K562 (cell line): ENCODE data around the gene PAQR7. TPM values are rescaled to one million over a fixed set of nuclear protein-coding genes. Genes with fewer than 3 reads are reported as not detected.
A peak's percentile ranks its signal among the peaks of the same experiment; 100 is the strongest.

Source experiments
- ATAC-seq: fragments of 200-7000 bp; cut with Tn5 transposase; 3 replicates; pipeline ENCODE4 v1.9.1; 2020; ENCODE audit warnings: moderate library complexity
- BruUV-seq: library from RNA; stranded (reverse); fragments of 400-500 nt; replicated peaks from 2 replicates; lab custom pipeline; 2021; lab: Mats Ljungman, UMichigan
- CTCF ChIA-PET: fragments of 300-600 bp; formaldehyde crosslinking; extraction: SDS; loops from one replicate; lab custom pipeline; 2021; ENCODE audit warnings: low intra/inter-chr PET ratio; lab: Yijun Ruan, JAX
- POLR2A ChIA-PET: fragments of 300-600, 350-650 bp; sonication (Branson Sonifier 250); formaldehyde crosslinking; extraction: SDS; loops from one replicate; lab custom pipeline; 2021; ENCODE audit warnings: antibody characterized with exemption, inconsistent platforms; lab: Yijun Ruan, JAX
- DNase-seq, 4 experiments: peaks; one replicate each; pipeline versions ENCODE4 v3.0.0 to v3.0.0-alpha.2; 2011 to 2018; ENCODE audit warnings: low spot score in 3 of 4, mixed read lengths in 3 of 4; ENCODE audit errors: extremely low read depth in 1 of 4
- FAIRE-seq: peaks from 2 replicates; lab custom pipeline; 2011; peaks lifted over from hg19 to GRCh38; lab: Jason Lieb, UNC
- H2AFZ ChIP-seq: 2 replicates; pipeline ENCODE4 v1.6.0; 2011; ENCODE audit warnings: low read depth, low read length, control low read depth, inconsistent platforms
- H3K27ac ChIP-seq: fragments of 200-600 bp; 3 replicates; pipeline ENCODE4 v1.8.0; 2011; ENCODE audit warnings: low read depth, mild to moderate bottlenecking, control low read depth, inconsistent platforms, low read length, moderate library complexity, mixed read lengths; ENCODE audit errors: extremely low read depth
- H3K27me3 ChIP-seq, 2 experiments: fragments of 300-600 bp in 1 of 2; 2 replicates in 1 of 2; 3 replicates in 1 of 2; pipeline versions ENCODE4 v1.6.0 to v1.8.0; 2011; ENCODE audit warnings: inconsistent platforms in 2 of 2, low read length in 2 of 2, mild to moderate bottlenecking in 1 of 2, mixed read lengths in 1 of 2, moderate library complexity in 1 of 2; ENCODE audit not compliant: control insufficient read depth in 2 of 2, insufficient read depth in 2 of 2
- H3K36me3 ChIP-seq: fragments of 300-600 bp; 3 replicates; pipeline ENCODE4 v1.8.0; 2011; ENCODE audit warnings: mild to moderate bottlenecking, low read length, inconsistent platforms; ENCODE audit not compliant: control insufficient read depth, insufficient read depth
- H3K4me1 ChIP-seq, 2 experiments: fragments of 200-600 bp in 1 of 2; replicated peaks in 1 of 2; 2 replicates in 1 of 2; 3 replicates in 1 of 2; pipeline versions ENCODE4 v1.5.1 to v1.8.0; 2011; ENCODE audit warnings: inconsistent platforms in 2 of 2, low read length in 2 of 2, mild to moderate bottlenecking in 1 of 2, mixed read lengths in 1 of 2, moderate library complexity in 1 of 2; ENCODE audit not compliant: control insufficient read depth in 2 of 2, insufficient read depth in 2 of 2
- H3K4me2 ChIP-seq: 2 replicates; pipeline ENCODE4 v1.6.1; 2011; ENCODE audit warnings: low read length, control low read depth, inconsistent platforms, mixed read lengths; ENCODE audit not compliant: insufficient read depth
- H3K4me3 ChIP-seq: fragments of 200-600 bp; sonication (generic), shearing (Covaris generic); 2 replicates; pipeline ENCODE4 v1.5.1; 2016; ENCODE audit warnings: control low read depth, inconsistent platforms
- H3K79me2 ChIP-seq: fragments of 200-600 bp; 3 replicates; pipeline ENCODE4 v1.8.0; 2011; ENCODE audit warnings: low read length, inconsistent platforms; ENCODE audit not compliant: control insufficient read depth, insufficient read depth
- H3K9ac ChIP-seq, 2 experiments: 2 replicates each; pipeline versions ENCODE4 v1.6.0 to v1.6.1; 2011; ENCODE audit warnings: low read depth in 2 of 2, low read length in 2 of 2, control low read depth in 1 of 2, inconsistent platforms in 1 of 2, mild to moderate bottlenecking in 1 of 2, mixed read lengths in 1 of 2; ENCODE audit not compliant: insufficient read depth in 1 of 2
- H3K9me1 ChIP-seq: one replicate; pipeline ENCODE4 v1.6.0; 2011; ENCODE audit warnings: inconsistent platforms, mild to moderate bottlenecking, low read length, moderate library complexity; ENCODE audit not compliant: control insufficient read depth, insufficient read depth
- H3K9me3 ChIP-seq: replicated peaks from 2 replicates; pipeline ENCODE4 v1.5.1; 2011; ENCODE audit warnings: low read depth, low read length, inconsistent platforms; ENCODE audit not compliant: control insufficient read depth, insufficient read depth
- H4K20me1 ChIP-seq: replicated peaks from 2 replicates; pipeline ENCODE4 v1.6.1; 2011; ENCODE audit warnings: low read length, inconsistent platforms, mixed read lengths; ENCODE audit not compliant: control insufficient read depth, insufficient read depth
- ESRRA ChIP-seq: fragments of 450-650 bp; IDR thresholded peaks from 2 replicates; pipeline ENCODE4 v1.6.1; 2014; ENCODE audit warnings: low read depth, mild to moderate bottlenecking, moderate library complexity, borderline replicate concordance
- MEIS2 ChIP-seq: fragments of 450-650 bp; IDR thresholded peaks from 2 replicates; pipeline ENCODE4 v1.6.1; 2014; ENCODE audit warnings: mild to moderate bottlenecking; ENCODE audit not compliant: partially characterized antibody
- MTA2 ChIP-seq: fragments of 450-650 bp; IDR thresholded peaks from 2 replicates; pipeline ENCODE4 v1.6.1; 2016; ENCODE audit warnings: low read depth
- POLR2A ChIP-seq: fragments of 450-650 bp; conservative IDR thresholded peaks from 2 replicates; pipeline ENCODE4 v1.6.1; 2016
- POLR2AphosphoS2 ChIP-seq: IDR thresholded peaks from 2 replicates; pipeline ENCODE4 v1.6.1; 2012; ENCODE audit warnings: low read length, improper control_type of control experiment
- RBFOX2 ChIP-seq: fragments of 200-400 bp; formaldehyde crosslinking; IDR thresholded peaks from 2 replicates; pipeline ENCODE4 v1.6.1; 2017; ENCODE audit warnings: low read depth, mild to moderate bottlenecking, low read length, moderate library complexity
- USF2 ChIP-seq: sonication (generic); formaldehyde crosslinking; IDR thresholded peaks from 2 replicates; pipeline ENCODE4 v1.5.0; 2020; ENCODE audit warnings: missing genetic modification reagents
- ZFP91 ChIP-seq: sonication (generic); formaldehyde crosslinking; IDR thresholded peaks from 2 replicates; pipeline ENCODE4 v1.8.0; 2022; ENCODE audit warnings: mild to moderate bottlenecking, missing genetic modification reagents
- ZFX ChIP-seq: sonication (generic); formaldehyde crosslinking; IDR thresholded peaks from 2 replicates; pipeline ENCODE4 v1.8.0; 2022; ENCODE audit warnings: mild to moderate bottlenecking, missing genetic modification reagents, moderate library complexity
- WGBS: fragments of 100-300 bp; shearing (Covaris generic); methylation state at CpG from one replicate; pipeline ENCODE4 v1.1.6; 2016; ENCODE audit warnings: low coverage, mixed read lengths; ENCODE audit not compliant: insufficient coverage; ENCODE audit errors: missing lambda C conversion rate; 5-methylcytosine and 5-hydroxymethylcytosine counted together
- in situ Hi-C: fragments of 300-500 bp; cut with MboI; formaldehyde crosslinking; loops from 4 replicates; pipeline ENCODE4 v1.15.0; 2018; ENCODE audit warnings: inconsistent platforms, mixed read lengths
- intact Hi-C: fragments of 100-400 bp; cut with micrococcal nuclease; formaldehyde crosslinking; loops from 2 replicates; pipeline ENCODE4 v1.14.2; 2022
- polyA plus RNA-seq, 8 experiments: library from polyadenylated mRNA; depleted of rRNA in 4 of 8; stranded (reverse) in 5 of 8; unstranded in 3 of 8; fragments of >200 nt; fragmentation: Nextera tagmentation in 2 of 8; fragmentation: Illumina TruSeq in 1 of 8; extraction: Ambion mirVana in 2 of 8; extraction: Trizol in 1 of 8; gene quantifications; 2 replicates each; pipeline versions ENCODE4 v1.2.1 to v1.2.3, GENCODE V29; 2011 to 2014; ENCODE audit warnings: inconsistent platforms in 1 of 8, missing spikeins in 1 of 8
- total RNA-seq, 7 experiments: library from RNA; depleted of rRNA in 6 of 7; stranded (reverse); fragments of >200 nt in 6 of 7; fragmentation: Illumina TruSeq in 2 of 7; extraction: Trizol in 2 of 7; gene quantifications; 2 replicates each; pipeline versions ENCODE4 v1.2.1 to v1.2.3, GENCODE V29; 2011 to 2021; ENCODE audit warnings: low replicate concordance in 1 of 7
- TF ChIP-seq, protein P1 (sequence below): sonication (generic); formaldehyde crosslinking; IDR thresholded peaks from 2 replicates; pipeline ENCODE4 v1.9.0; 2022; ENCODE audit warnings: mild to moderate bottlenecking, missing genetic modification reagents

Gene PAQR7
- total and polyA plus RNA-seq, 9 of the 15 experiments (the other 6 are each of a cell fraction or from before 2014, with no cell fraction given) = 1.1 to 5.2 (median 2.6) TPM

DNA sequence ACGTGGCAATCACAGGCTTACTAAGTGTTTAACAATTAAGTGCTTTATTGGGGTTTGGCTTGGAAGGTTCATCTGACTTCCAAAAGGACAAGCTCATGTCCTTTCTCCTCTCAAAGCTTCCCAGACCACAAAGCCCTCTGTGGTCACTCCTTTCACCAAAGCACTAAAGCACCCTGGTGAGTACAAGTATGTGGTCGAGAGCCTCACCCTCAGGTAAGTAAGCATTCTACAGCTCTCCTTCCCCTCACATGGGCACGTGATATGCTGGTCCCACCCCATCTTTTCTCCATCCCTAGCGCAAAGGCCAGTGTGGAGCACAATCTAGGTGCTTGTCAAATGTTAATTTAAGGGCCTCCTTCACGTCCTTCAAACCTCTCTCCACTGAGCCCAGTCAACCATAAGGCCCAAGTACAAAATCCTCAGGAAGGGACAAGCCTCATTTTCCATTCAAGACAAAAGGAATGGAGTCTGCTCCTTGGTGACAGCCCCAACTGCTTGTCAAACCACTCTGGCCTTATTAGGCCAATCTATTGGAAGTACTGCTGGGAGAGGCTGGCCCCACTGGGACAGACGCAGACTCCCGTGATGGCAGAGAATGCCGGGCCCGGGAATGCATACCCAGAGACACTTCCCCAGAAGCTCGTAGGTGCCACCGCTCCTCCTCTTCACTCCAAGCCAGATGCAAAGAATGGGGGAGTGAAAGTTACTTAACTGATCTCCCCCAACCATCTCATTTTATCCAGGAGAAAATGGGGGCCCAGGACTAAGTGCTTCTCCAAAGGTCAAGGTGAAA, 22.9 kb upstream of the PAQR7 start:
- FAIRE-seq = no peak
- H3K36me3 ChIP-seq = peaks cover 89% of the 10 kb centered on the region
- TF ChIP-seq, protein P1, sequence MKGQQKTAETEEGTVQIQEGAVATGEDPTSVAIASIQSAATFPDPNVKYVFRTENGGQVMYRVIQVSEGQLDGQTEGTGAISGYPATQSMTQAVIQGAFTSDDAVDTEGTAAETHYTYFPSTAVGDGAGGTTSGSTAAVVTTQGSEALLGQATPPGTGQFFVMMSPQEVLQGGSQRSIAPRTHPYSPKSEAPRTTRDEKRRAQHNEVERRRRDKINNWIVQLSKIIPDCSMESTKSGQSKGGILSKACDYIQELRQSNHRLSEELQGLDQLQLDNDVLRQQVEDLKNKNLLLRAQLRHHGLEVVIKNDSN (CRISPR knock-in tag) = peak; percentile 71
- TF ChIP-seq ESRRA = peak; percentile 23; the same call in 1 of the 2 replicates
- peak; percentile 35; the same call in 1 of the 2 replicates for TF ChIP-seq ZFX (CRISPR knock-in tag)
- TF ChIP-seq MTA2 = no peak
- TF ChIP-seq ZFP91 (CRISPR knock-in tag) = no peak
- TF ChIP-seq USF2 (CRISPR knock-in tag) = peak; percentile 47
- no peak for TF ChIP-seq MEIS2
- peak; percentile 43; the same call in 1 of the 2 replicates for TF ChIP-seq POLR2AphosphoS2
- peak; percentile 35 for TF ChIP-seq POLR2A
- 0 out of 2 replicates have a peak, but pooled peaks have one; percentile 34 for TF ChIP-seq RBFOX2
- TF ChIP-seq, all 486 proteins: peak for 7
- H3K9me1 ChIP-seq = peaks cover 4% of the 10 kb centered on the region
- H3K9ac ChIP-seq = no peak overlapping the region
- H3K79me2 ChIP-seq = peaks cover 36% of the 10 kb centered on the region
- 73% methylated on average over 11 of the region's 11 CpGs for WGBS
- no TSS peak for BruUV-seq
- no peak overlapping the region for H3K4me3 ChIP-seq
- ATAC-seq = peak; percentile 37
- DNase-seq = no peak
- H3K27me3 ChIP-seq = no peaks in the 10 kb centered on the region
- ChIA-PET POLR2A (interaction anchor here (0.6 to 7.6 kb wide), 20 partner anchors 10 to 521 kb away, joined by 3 to 89 read pairs (median 4); partner anchors contain the start of genes PAFAH2 and PAQR7), CTCF (interaction anchor here (0.6 to 4.3 kb wide), 2 partner anchors 61 to 100 kb away, joined by 3 to 120 read pairs; partner anchors contain the start of gene PAFAH2)
- H2AFZ ChIP-seq = no peak overlapping the region
- peaks cover 9 to 10% of the 10 kb centered on the region in 2 experiments for H3K4me1 ChIP-seq
- in situ Hi-C loops (loop anchor here (5.0 kb wide), 2 partner anchors 99 to 249 kb away; partner anchors contain the start of gene PAFAH2), intact Hi-C loops (loop anchor here (5.0 kb wide), 1 partner anchor 249 kb away; no protein-coding TSS in a partner anchor)
- H4K20me1 ChIP-seq = peaks cover 18% of the 10 kb centered on the region; the same call in 1 of the 2 replicates
- H3K9me3 ChIP-seq = no peaks in the 10 kb centered on the region
- H3K27ac ChIP-seq = no peak overlapping the region
- no peak overlapping the region for H3K4me2 ChIP-seq
